ENCODE results near the gene SMKR1. TPM values are rescaled to one million over a fixed set of nuclear protein-coding genes. Genes with fewer than 3 reads are reported as not detected.

The SMKR1 gene
- polyA plus RNA-seq, 1 donor (not counting 4 experiments of a cell fraction or from before 2014, with no cell fraction given), result 0.76 TPM

DNA sequence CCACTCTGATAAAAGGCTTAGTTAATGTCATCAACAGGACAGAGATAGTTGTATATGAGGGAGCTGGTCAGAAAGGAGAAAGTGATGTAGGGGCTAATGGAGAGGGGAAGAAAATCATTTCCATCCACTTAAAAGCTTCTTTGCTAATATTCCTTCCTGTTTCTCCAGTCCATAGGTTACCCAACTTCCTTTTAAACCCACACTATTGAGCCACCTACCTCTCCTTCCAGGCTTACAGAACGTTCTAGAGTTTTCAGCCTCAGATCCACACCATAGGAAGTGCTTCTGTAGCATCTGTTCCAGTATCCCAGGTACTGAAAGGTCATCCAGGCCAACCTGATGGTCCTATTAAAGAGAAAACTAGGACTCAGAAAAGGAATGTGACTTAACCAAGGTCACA is 39.9 kb upstream of the SMKR1 start:
- FAIRE-seq, result no peak
- no peak for DNase-seq (ENCODE audit: low read depth, low spot score)
- no peaks in the 10 kb centered on the region for H3K9me1 ChIP-seq (ENCODE audit: control insufficient read depth, extremely low read depth, insufficient read depth, low read length)

DNA sequence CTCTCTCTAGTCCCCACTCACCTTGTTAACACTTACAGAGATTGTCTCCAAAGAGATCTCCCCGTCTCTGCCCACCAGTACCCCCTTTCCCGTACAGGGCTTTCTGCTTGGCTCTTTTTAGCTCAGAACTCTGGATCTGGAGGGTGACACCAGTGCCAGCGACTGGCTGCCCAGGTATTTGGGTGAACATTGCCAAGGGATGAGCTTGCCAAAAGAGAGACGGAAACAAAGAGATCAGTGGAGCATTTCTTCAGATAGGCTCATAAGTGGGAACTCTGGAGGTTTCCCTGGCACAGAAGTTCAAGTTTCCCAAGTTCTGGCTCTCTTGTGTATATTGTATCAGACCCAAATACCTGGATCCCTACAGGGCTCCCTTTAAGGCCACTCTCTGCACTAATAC is 38.1 kb upstream of the SMKR1 start:
- peaks cover 32 to 35% of the 10 kb centered on the region in 2 experiments for H3K36me3 ChIP-seq (ENCODE audit: control insufficient read depth in 2 of 2, extremely low read depth in 1 of 2, insufficient read depth in 2 of 2, low read length in 2 of 2)
- no peak overlapping the region for H3K4me2 ChIP-seq (ENCODE audit: control insufficient read depth, extremely low read depth, insufficient read depth, low read depth, low read length)
- no peak for FAIRE-seq
- no peaks in the 10 kb centered on the region for H3K27me3 ChIP-seq (ENCODE audit: control insufficient read depth, extremely low read depth, insufficient read depth, low read length)
- H2AFZ ChIP-seq (ENCODE audit: control insufficient read depth, low read length), result no peak overlapping the region
- H3K4me3 ChIP-seq (ENCODE audit: control insufficient read depth in 2 of 3, extremely low read depth in 1 of 3, insufficient read depth in 2 of 3, low read depth in 1 of 3, low read length in 3 of 3), result no peak overlapping the region
- no peaks in the 10 kb centered on the region for H3K9me1 ChIP-seq (ENCODE audit: control insufficient read depth, extremely low read depth, insufficient read depth, low read length)
- H3K9ac ChIP-seq (ENCODE audit: control insufficient read depth, extremely low read depth, insufficient read depth, low read length), result no peak overlapping the region
- H3K79me2 ChIP-seq (ENCODE audit: control insufficient read depth, insufficient read depth, low read length), result no peaks in the 10 kb centered on the region
- no peaks in the 10 kb centered on the region for H3K9me3 ChIP-seq (ENCODE audit: control insufficient read depth, low read depth, low read length)
- no peak for TF ChIP-seq EZH2 (IDR thresholded peaks at IDR 0.05; ENCODE audit: low read length)
- TF ChIP-seq, protein P1, sequence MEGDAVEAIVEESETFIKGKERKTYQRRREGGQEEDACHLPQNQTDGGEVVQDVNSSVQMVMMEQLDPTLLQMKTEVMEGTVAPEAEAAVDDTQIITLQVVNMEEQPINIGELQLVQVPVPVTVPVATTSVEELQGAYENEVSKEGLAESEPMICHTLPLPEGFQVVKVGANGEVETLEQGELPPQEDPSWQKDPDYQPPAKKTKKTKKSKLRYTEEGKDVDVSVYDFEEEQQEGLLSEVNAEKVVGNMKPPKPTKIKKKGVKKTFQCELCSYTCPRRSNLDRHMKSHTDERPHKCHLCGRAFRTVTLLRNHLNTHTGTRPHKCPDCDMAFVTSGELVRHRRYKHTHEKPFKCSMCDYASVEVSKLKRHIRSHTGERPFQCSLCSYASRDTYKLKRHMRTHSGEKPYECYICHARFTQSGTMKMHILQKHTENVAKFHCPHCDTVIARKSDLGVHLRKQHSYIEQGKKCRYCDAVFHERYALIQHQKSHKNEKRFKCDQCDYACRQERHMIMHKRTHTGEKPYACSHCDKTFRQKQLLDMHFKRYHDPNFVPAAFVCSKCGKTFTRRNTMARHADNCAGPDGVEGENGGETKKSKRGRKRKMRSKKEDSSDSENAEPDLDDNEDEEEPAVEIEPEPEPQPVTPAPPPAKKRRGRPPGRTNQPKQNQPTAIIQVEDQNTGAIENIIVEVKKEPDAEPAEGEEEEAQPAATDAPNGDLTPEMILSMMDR (optimal IDR thresholded peaks at IDR 0.05 in 1 of 3, IDR thresholded peaks at IDR 0.05 in 1 of 3, conservative IDR thresholded peaks at IDR 0.05 in 1 of 3; ENCODE audit: extremely low read depth in 1 of 3, insufficient read depth in 2 of 3, low read length in 3 of 3), result no peak
- peaks cover 10% of the 10 kb centered on the region for H3K4me1 ChIP-seq (ENCODE audit: control insufficient read depth, extremely low read depth, insufficient read depth, low read length)
- H4K20me1 ChIP-seq (ENCODE audit: control insufficient read depth, extremely low read depth, insufficient read depth, low read length), result no peaks in the 10 kb centered on the region
- DNase-seq (ENCODE audit: low read depth, low spot score), result no peak
- dilution Hi-C loops (cut with MboI; ENCODE audit: extremely low pct_ligation_motif_present, low sequenced_read_pairs), result no loop called here
- H3K27ac ChIP-seq (ENCODE audit: control insufficient read depth, insufficient read depth, low read length), result no peak overlapping the region

More for the DNA sequence above, 39.9 kb upstream of the SMKR1 start:
- TF ChIP-seq, protein P1 (optimal IDR thresholded peaks at IDR 0.05 in 1 of 3, IDR thresholded peaks at IDR 0.05 in 1 of 3, conservative IDR thresholded peaks at IDR 0.05 in 1 of 3; ENCODE audit: extremely low read depth in 1 of 3, insufficient read depth in 2 of 3, low read length in 3 of 3), result no peak
- TF ChIP-seq EZH2 (IDR thresholded peaks at IDR 0.05; ENCODE audit: low read length), result no peak
- Histone ChIP-seq H3K36me3 (ENCODE audit: control insufficient read depth in 2 of 2, extremely low read depth in 1 of 2, insufficient read depth in 2 of 2, low read length in 2 of 2) (peaks cover 39 to 43% of the 10 kb centered on the region in 2 experiments), H3K9ac (ENCODE audit: control insufficient read depth, extremely low read depth, insufficient read depth, low read length) (no peak overlapping the region), H4K20me1 (ENCODE audit: control insufficient read depth, extremely low read depth, insufficient read depth, low read length) (no peaks in the 10 kb centered on the region), H2AFZ (ENCODE audit: control insufficient read depth, low read length) (no peak overlapping the region), H3K4me2 (ENCODE audit: control insufficient read depth, extremely low read depth, insufficient read depth, low read depth, low read length) (no peak overlapping the region), H3K27ac (ENCODE audit: control insufficient read depth, insufficient read depth, low read length) (no peak overlapping the region), H3K27me3 (ENCODE audit: control insufficient read depth, extremely low read depth, insufficient read depth, low read length) (no peaks in the 10 kb centered on the region), H3K79me2 (ENCODE audit: control insufficient read depth, insufficient read depth, low read length) (no peaks in the 10 kb centered on the region), H3K4me3 (ENCODE audit: control insufficient read depth in 2 of 3, extremely low read depth in 1 of 3, insufficient read depth in 2 of 3, low read depth in 1 of 3, low read length in 3 of 3) (no peak overlapping the region), H3K4me1 (ENCODE audit: control insufficient read depth, extremely low read depth, insufficient read depth, low read length) (no peaks in the 10 kb centered on the region), H3K9me3 (ENCODE audit: control insufficient read depth, low read depth, low read length) (no peaks in the 10 kb centered on the region)
- dilution Hi-C loops (cut with MboI; ENCODE audit: extremely low pct_ligation_motif_present, low sequenced_read_pairs), result no loop called here

Data from keratinocyte (primary cell).